ENCODE results near the gene NT5DC2.

NT5DC2 gene

GRCh38 chr3:52487788-52488691, 45.6 kb downstream of the NT5DC2 start:
- DNase-seq (ENCODE audit: low spot score): no peak

- no peak for DNase-seq (ENCODE audit: low spot score)
Measured at GRCh38 chr3:52487050-52487787, 46.4 kb downstream of the NT5DC2 start.

- DNase-seq (ENCODE audit: low spot score): no peak
Measured at GRCh38 chr3:52484680-52485461, 48.8 kb downstream of the NT5DC2 start.

GRCh38 chr3:52483577-52484381, 49.9 kb downstream of the NT5DC2 start:
- DNase-seq (ENCODE audit: low spot score): peak; percentile 75

- no peak for DNase-seq (ENCODE audit: low spot score)
Measured at GRCh38 chr3:52483081-52483480, 50.6 kb downstream of the NT5DC2 start.

- DNase-seq (ENCODE audit: low spot score): no peak
Measured at GRCh38 chr3:52481819-52482521, 51.7 kb downstream of the NT5DC2 start.

GRCh38 chr3:52480768-52481715, 52.6 kb downstream of the NT5DC2 start:
- DNase-seq (ENCODE audit: low spot score): no peak

GRCh38 chr3:52479877-52480575, 53.6 kb downstream of the NT5DC2 start:
- DNase-seq (ENCODE audit: low spot score): no peak

GRCh38 chr3:52479037-52479876, 54.4 kb downstream of the NT5DC2 start:
- no peak for DNase-seq (ENCODE audit: low spot score)

- no peak for DNase-seq (ENCODE audit: low spot score)
Measured at GRCh38 chr3:52477796-52478095, 55.9 kb downstream of the NT5DC2 start.

GRCh38 chr3:52477076-52477795, 56.4 kb downstream of the NT5DC2 start:
- no peak for DNase-seq (ENCODE audit: low spot score)
